NCI-H1436 (cell line): Measurements from ENCODE around the gene ROBO1.

ENCODE experiments used
- DNase-seq: peaks from one replicate; lab custom pipeline; 2025; lab: John Stamatoyannopoulos, UW

Gene ROBO1

GRCh38 chr3:78873641-78874040 is 894.2 kb downstream of the ROBO1 start:
- DNase-seq = no peak

- DNase-seq = no peak
Observed at GRCh38 chr3:78872195-78872594, 895.6 kb downstream of the ROBO1 start.

- no peak for DNase-seq
Observed at GRCh38 chr3:78871048-78871447, 896.8 kb downstream of the ROBO1 start.

- DNase-seq = no peak
Observed at GRCh38 chr3:78870484-78870883, 897.3 kb downstream of the ROBO1 start.

- DNase-seq = peak; percentile 50
Observed at GRCh38 chr3:78868570-78868969, 899.2 kb downstream of the ROBO1 start.

- DNase-seq = no peak
Observed at GRCh38 chr3:78867409-78868372, 900.1 kb downstream of the ROBO1 start.

- DNase-seq = no peak
Observed at GRCh38 chr3:78863306-78864203, 904.2 kb downstream of the ROBO1 start.

- DNase-seq = no peak
Observed at GRCh38 chr3:78861156-78861555, 906.6 kb downstream of the ROBO1 start.

GRCh38 chr3:78860567-78860966 is 907.2 kb downstream of the ROBO1 start:
- DNase-seq = no peak

- DNase-seq = no peak
Observed at GRCh38 chr3:78858910-78859309, 908.9 kb downstream of the ROBO1 start.

GRCh38 chr3:78858174-78858573 is 909.6 kb downstream of the ROBO1 start:
- no peak for DNase-seq

- DNase-seq = no peak
Observed at GRCh38 chr3:78857494-78858111, 910.2 kb downstream of the ROBO1 start.

GRCh38 chr3:78856164-78856563 is 911.6 kb downstream of the ROBO1 start:
- DNase-seq = no peak

- DNase-seq = no peak
Observed at GRCh38 chr3:78855190-78855589, 912.6 kb downstream of the ROBO1 start.

GRCh38 chr3:78848392-78849288 is 919.2 kb downstream of the ROBO1 start:
- no peak for DNase-seq

GRCh38 chr3:78847603-78848002 is 920.2 kb downstream of the ROBO1 start:
- DNase-seq = no peak

GRCh38 chr3:78847203-78847602 is 920.6 kb downstream of the ROBO1 start:
- DNase-seq = no peak

GRCh38 chr3:78846718-78847117 is 921.1 kb downstream of the ROBO1 start:
- no peak for DNase-seq

GRCh38 chr3:78845605-78846004 is 922.2 kb downstream of the ROBO1 start:
- DNase-seq = no peak

GRCh38 chr3:78844307-78844706 is 923.5 kb downstream of the ROBO1 start:
- DNase-seq = no peak

- no peak for DNase-seq
Observed at GRCh38 chr3:78839693-78840092, 928.1 kb downstream of the ROBO1 start.
